MM.1S (cell line): Measurements from ENCODE around the gene PPP3CB.

ENCODE experiments used
- EZH2phosphoT487 ChIP-seq: fragments of 300-600 bp; sonication (generic); IDR thresholded peaks from 2 replicates; pipeline ENCODE4 v1.6.1; 2018; ENCODE audit warnings: antibody characterized with exemption, low read length
- TF ChIP-seq, protein P1 (sequence below): fragments of 300-600 bp; sonication (generic); IDR thresholded peaks from 2 replicates; pipeline ENCODE4 v1.5.1; 2016; ENCODE audit warnings: antibody characterized with exemption, low read length, mixed read lengths

DNA sequence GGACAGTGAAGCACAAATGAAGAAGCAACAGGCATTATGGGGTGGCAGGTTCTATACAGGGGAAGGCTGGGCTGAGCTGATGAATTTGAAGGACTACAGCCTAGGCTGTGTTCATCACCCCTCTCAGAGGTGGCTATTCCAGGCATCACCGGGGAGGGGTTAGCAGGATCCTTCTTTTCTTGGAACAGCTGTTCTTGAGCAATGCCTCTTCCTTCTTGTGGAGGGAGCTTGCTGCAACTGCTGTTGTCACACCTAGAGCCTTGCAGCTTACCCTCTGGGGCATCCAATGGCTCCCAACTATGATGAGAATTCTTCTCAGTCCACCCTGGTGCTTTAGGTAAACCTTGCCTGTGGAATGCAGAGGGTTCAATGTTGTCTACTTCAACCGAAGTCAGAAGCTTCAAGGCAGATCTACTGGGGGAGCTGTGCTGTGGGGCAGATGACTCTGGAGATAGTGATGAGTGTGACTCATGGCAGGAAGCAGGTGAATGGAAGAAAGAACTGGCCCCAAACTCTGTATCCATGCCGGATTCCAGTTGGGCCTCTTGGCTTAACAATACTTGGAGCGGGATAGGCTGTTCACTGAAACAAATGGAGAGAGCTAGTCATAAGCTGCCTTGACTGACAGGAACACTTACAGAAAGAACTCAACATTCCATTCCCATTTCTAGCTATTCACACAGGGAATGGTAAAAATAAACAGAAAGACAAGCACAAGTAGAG, 21.5 kb upstream of the PPP3CB start:
- TF ChIP-seq, protein P1, sequence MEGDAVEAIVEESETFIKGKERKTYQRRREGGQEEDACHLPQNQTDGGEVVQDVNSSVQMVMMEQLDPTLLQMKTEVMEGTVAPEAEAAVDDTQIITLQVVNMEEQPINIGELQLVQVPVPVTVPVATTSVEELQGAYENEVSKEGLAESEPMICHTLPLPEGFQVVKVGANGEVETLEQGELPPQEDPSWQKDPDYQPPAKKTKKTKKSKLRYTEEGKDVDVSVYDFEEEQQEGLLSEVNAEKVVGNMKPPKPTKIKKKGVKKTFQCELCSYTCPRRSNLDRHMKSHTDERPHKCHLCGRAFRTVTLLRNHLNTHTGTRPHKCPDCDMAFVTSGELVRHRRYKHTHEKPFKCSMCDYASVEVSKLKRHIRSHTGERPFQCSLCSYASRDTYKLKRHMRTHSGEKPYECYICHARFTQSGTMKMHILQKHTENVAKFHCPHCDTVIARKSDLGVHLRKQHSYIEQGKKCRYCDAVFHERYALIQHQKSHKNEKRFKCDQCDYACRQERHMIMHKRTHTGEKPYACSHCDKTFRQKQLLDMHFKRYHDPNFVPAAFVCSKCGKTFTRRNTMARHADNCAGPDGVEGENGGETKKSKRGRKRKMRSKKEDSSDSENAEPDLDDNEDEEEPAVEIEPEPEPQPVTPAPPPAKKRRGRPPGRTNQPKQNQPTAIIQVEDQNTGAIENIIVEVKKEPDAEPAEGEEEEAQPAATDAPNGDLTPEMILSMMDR: no peak
- no peak for TF ChIP-seq EZH2phosphoT487
